ENCODE data around the gene NTRK3. TPM values are rescaled to one million over a fixed set of nuclear protein-coding genes. Genes with fewer than 3 reads are reported as not detected.

Gene NTRK3
- total RNA-seq, 2 donors from 2014 or later, result 4.2 to 7.2 TPM

DNA sequence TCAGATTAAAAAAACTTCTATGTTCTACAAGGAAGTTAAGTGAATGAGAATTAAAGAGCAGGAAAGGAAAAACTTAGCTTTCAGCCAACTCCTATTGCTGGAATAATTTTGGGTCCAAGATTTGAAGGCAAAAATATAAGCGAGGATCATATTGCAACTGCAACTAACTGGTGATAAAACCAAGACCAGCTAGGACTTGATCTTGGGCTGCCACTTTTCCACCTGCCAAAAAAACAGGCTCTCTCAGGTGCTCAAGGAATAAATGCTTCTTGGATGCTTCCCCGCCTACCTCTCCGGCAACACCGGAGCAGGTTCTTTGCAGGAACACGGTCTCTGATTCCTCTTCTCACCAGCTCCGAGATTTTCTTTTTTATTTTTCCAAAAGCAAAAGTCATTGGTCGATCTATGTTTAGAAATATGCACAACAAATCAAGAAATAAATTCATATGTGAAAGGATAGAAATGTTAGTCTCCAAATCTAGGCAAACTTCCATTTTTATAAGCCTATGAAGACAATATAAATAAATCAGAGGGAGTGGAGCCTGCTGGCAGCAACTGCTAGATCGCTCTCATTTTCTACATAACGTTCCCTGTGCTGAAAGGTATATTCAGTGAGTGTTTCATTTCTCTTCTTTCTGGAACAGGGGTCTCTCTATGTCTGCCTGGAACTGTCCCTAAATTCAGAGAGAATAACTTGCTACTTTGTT lies 241.9 kb downstream of the NTRK3 start:
- Histone ChIP-seq H3K4me3 (no peak overlapping the region), H3K27ac (no peak overlapping the region), H3K27me3 (replicated peaks; ENCODE audit: insufficient read depth) (no peaks in the 10 kb centered on the region), H3K9me3 (no peaks in the 10 kb centered on the region), H3K4me1 (replicated peaks) (no peaks in the 10 kb centered on the region), H3K36me3 (no peaks in the 10 kb centered on the region)
- peak; percentile 51 for DNase-seq (ENCODE audit: low spot score)
- intact Hi-C loops (cut with DNase I), result no loop called here
- TF ChIP-seq, protein P1, sequence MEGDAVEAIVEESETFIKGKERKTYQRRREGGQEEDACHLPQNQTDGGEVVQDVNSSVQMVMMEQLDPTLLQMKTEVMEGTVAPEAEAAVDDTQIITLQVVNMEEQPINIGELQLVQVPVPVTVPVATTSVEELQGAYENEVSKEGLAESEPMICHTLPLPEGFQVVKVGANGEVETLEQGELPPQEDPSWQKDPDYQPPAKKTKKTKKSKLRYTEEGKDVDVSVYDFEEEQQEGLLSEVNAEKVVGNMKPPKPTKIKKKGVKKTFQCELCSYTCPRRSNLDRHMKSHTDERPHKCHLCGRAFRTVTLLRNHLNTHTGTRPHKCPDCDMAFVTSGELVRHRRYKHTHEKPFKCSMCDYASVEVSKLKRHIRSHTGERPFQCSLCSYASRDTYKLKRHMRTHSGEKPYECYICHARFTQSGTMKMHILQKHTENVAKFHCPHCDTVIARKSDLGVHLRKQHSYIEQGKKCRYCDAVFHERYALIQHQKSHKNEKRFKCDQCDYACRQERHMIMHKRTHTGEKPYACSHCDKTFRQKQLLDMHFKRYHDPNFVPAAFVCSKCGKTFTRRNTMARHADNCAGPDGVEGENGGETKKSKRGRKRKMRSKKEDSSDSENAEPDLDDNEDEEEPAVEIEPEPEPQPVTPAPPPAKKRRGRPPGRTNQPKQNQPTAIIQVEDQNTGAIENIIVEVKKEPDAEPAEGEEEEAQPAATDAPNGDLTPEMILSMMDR (IDR thresholded peaks at IDR 0.05), result no peak
- TF ChIP-seq POLR2AphosphoS5 (IDR thresholded peaks at IDR 0.05), result peak; percentile 58
- TF ChIP-seq POLR2A (IDR thresholded peaks at IDR 0.05), result no peak
- 31% methylated on average over 9 of the region's 9 CpGs for WGBS

DNA sequence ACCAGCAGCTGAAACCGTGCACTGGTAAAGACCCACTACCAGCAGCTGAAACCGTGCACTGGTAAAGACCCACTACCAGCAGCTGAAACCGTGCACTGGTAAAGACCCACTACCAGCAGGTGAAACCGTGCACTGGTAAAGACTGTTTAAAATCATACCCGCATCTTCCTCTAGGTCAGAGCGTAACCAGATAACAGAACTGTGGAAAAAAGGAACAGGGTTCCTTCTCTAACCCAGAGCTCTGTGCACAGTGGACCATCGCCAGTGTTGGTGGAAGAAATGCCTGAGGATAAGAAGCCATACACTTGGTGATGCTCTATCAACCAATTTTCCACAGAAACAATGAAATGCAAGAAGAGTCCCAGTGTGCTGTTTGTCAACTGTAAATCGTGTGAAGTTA lies 243.4 kb downstream of the NTRK3 start:
- Histone ChIP-seq H3K9me3 (no peaks in the 10 kb centered on the region), H3K27me3 (replicated peaks; ENCODE audit: insufficient read depth) (no peaks in the 10 kb centered on the region), H3K4me1 (replicated peaks) (no peaks in the 10 kb centered on the region), H3K36me3 (no peaks in the 10 kb centered on the region), H3K27ac (no peak overlapping the region), H3K4me3 (no peak overlapping the region)
- TF ChIP-seq POLR2AphosphoS5 (IDR thresholded peaks at IDR 0.05), result no peak
- TF ChIP-seq, protein P1 (IDR thresholded peaks at IDR 0.05), result no peak
- TF ChIP-seq POLR2A (IDR thresholded peaks at IDR 0.05), result no peak
- intact Hi-C loops (cut with DNase I), result no loop called here
- 93% methylated on average over 8 of the region's 8 CpGs for whole genome bisulfite sequencing
- no peak for DNase-seq (ENCODE audit: low spot score)

DNA sequence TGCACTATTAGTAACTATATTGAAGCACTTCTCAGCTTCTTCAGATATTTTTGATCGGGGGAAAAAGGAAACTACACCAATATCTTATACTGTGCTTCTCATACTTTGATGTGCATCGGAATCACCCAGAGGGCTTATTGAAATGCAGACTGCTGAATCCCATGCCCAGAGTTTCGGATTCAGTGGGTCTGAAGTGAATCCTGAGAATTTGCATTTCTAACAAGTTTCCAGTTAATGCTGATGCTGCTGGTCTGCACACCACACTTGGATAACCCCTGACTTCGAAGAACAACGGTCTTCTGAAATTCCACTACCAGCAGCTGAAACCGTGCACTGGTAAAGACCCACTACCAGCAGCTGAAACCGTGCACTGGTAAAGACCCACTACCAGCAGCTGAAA lies 243.9 kb downstream of the NTRK3 start:
- no peaks in the 10 kb centered on the region for H3K4me1 ChIP-seq (replicated peaks)
- no peak for DNase-seq (ENCODE audit: low spot score)
- TF ChIP-seq, protein P1 (IDR thresholded peaks at IDR 0.05), result no peak
- TF ChIP-seq POLR2A (IDR thresholded peaks at IDR 0.05), result no peak
- no peak for TF ChIP-seq POLR2AphosphoS5 (IDR thresholded peaks at IDR 0.05)
- H3K9me3 ChIP-seq, result no peaks in the 10 kb centered on the region
- intact Hi-C loops (cut with DNase I), result no loop called here
- no peak overlapping the region for H3K27ac ChIP-seq
- H3K27me3 ChIP-seq (replicated peaks; ENCODE audit: insufficient read depth), result no peaks in the 10 kb centered on the region
- 89% methylated on average over 7 of the region's 7 CpGs for WGBS
- H3K36me3 ChIP-seq, result no peaks in the 10 kb centered on the region
- H3K4me3 ChIP-seq, result no peak overlapping the region

DNA sequence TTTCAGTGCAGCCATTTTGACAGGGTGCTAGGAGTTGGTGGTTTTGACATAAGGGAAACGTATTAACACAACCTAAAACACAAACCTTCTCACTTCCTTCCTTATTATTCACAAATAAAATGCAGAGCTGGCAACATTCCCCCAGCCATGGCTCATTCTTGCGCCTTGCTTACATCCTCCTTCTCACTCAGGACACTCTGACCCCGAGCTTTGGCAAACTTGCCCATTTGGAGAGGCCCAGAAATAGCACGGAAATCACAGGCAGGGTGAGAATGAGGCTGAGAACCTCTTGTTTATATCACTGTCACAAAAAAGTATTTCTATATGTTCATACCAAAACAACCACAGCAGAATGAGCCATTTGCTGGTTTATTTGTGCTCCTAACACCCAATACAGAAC lies 244.3 kb downstream of the NTRK3 start:
- Histone ChIP-seq H3K27me3 (replicated peaks; ENCODE audit: insufficient read depth) (no peaks in the 10 kb centered on the region), H3K36me3 (no peaks in the 10 kb centered on the region), H3K4me3 (no peak overlapping the region), H3K27ac (no peak overlapping the region), H3K4me1 (replicated peaks) (no peaks in the 10 kb centered on the region), H3K9me3 (no peaks in the 10 kb centered on the region)
- intact Hi-C loops (cut with DNase I), result no loop called here
- DNase-seq (ENCODE audit: low spot score), result no peak
- TF ChIP-seq POLR2A (IDR thresholded peaks at IDR 0.05), result no peak
- TF ChIP-seq, protein P1 (IDR thresholded peaks at IDR 0.05), result no peak
- no peak for TF ChIP-seq POLR2AphosphoS5 (IDR thresholded peaks at IDR 0.05)
- 43% methylated on average over 4 of the region's 4 CpGs for WGBS

DNA sequence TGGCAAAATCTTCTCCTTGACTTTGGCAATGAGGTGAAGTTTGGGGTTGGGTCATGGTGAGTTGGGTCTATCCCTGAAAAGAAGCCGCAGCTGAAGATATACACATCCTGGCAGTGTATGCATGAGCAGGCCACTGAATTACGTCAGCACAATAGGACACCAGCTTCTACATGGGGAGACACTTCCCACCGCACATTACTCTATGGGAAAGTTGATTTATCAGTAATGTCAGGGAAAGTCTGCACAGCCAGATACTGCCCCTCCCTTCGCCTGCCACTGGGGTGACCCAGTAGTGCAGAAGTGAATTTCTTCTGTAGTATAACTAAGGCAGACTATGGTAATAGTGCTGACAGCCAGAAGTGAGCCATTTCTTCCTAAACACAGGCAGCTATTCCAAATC lies 245.0 kb downstream of the NTRK3 start:
- TF ChIP-seq, protein P1 (IDR thresholded peaks at IDR 0.05), result no peak
- TF ChIP-seq POLR2AphosphoS5 (IDR thresholded peaks at IDR 0.05) (no peak), POLR2A (IDR thresholded peaks at IDR 0.05) (no peak)
- Histone ChIP-seq H3K4me3 (no peak overlapping the region), H3K27ac (no peak overlapping the region), H3K4me1 (replicated peaks) (no peaks in the 10 kb centered on the region), H3K27me3 (replicated peaks; ENCODE audit: insufficient read depth) (no peaks in the 10 kb centered on the region), H3K9me3 (no peaks in the 10 kb centered on the region), H3K36me3 (no peaks in the 10 kb centered on the region)
- intact Hi-C loops (cut with DNase I), result no loop called here
- no peak for DNase-seq (ENCODE audit: low spot score)
- WGBS, result 96% methylated on average over 4 of the region's 4 CpGs

All from prostate gland (tissue), 2 donors.